Measurements from ENCODE around the gene FNDC7. TPM values are rescaled to one million over a fixed set of nuclear protein-coding genes. Genes with fewer than 3 reads are reported as not detected.

The FNDC7 gene
- total RNA-seq, 2 experiments from 2014 or later = 0.05 TPM; not detected in 1

GRCh38 chr1:108703939-108704338 is 8.8 kb upstream of the FNDC7 start:
- H3K9me3 Mint-ChIP-seq = no peaks in the 10 kb centered on the region
- DNase-seq = peak; percentile 28
- peak overlapping the region; percentile 92 for H3K27ac Mint-ChIP-seq
- ChIA-PET CTCF (interaction anchor here (1.3 to 5.2 kb wide), 4 partner anchors 10 to 144 kb away, joined by 4 to 38 read pairs (median 4); partner anchors contain the start of genes EEIG2 and PRPF38B), POLR2A (interaction anchor here (0.8 to 9.9 kb wide), 7 partner anchors 11 to 193 kb away, joined by 3 to 146 read pairs (median 10); partner anchors contain the start of genes HENMT1 and PRPF38B)
- peaks cover 61% of the 10 kb centered on the region for H3K4me1 Mint-ChIP-seq
- peaks cover 35% of the 10 kb centered on the region for H3K36me3 Mint-ChIP-seq (ENCODE audit: low read depth)
- H3K4me3 Mint-ChIP-seq = peak overlapping the region; percentile 63
- no peaks in the 10 kb centered on the region for H3K27me3 Mint-ChIP-seq

GRCh38 chr1:108704496-108704895 is 8.2 kb upstream of the FNDC7 start:
- Mint-ChIP-seq H3K4me3 (peak overlapping the region; percentile 63), H3K27me3 (no peaks in the 10 kb centered on the region), H3K27ac (peak overlapping the region; percentile 92), H3K9me3 (no peaks in the 10 kb centered on the region), H3K4me1 (peaks cover 60% of the 10 kb centered on the region), H3K36me3 (ENCODE audit: low read depth) (peaks cover 30% of the 10 kb centered on the region)
- DNase-seq = no peak
- POLR2A ChIA-PET = interaction anchor here (0.8 to 9.9 kb wide), 6 partner anchors 11 to 193 kb away, joined by 3 to 146 read pairs (median 12); partner anchors contain the start of genes HENMT1 and PRPF38B
- CTCF ChIA-PET = interaction anchor here (1.3 to 5.2 kb wide), 4 partner anchors 11 to 145 kb away, joined by 4 to 38 read pairs (median 4); partner anchors contain the start of genes EEIG2 and PRPF38B

GRCh38 chr1:108706643-108707042 is 6.1 kb upstream of the FNDC7 start:
- Mint-ChIP-seq H3K27me3 (no peaks in the 10 kb centered on the region), H3K27ac (no peak overlapping the region), H3K9me3 (no peaks in the 10 kb centered on the region), H3K36me3 (ENCODE audit: low read depth) (peaks cover 10% of the 10 kb centered on the region), H3K4me1 (peaks cover 52% of the 10 kb centered on the region), H3K4me3 (no peak overlapping the region)
- POLR2A ChIA-PET = interaction anchor here (5.6 to 9.9 kb wide), 2 partner anchors 14 to 60 kb away, joined by 35 to 146 read pairs; partner anchors contain the start of gene PRPF38B
- CTCF ChIA-PET = interaction anchor here (5.2 kb wide), 1 partner anchor 13 kb away, joined by 38 read pairs; the partner anchor contains the start of gene PRPF38B
- no peak for DNase-seq

GRCh38 chr1:108708691-108709660 is 3.7 kb upstream of the FNDC7 start:
- peak; percentile 70 for DNase-seq
- Mint-ChIP-seq H3K4me1 (peaks cover 33% of the 10 kb centered on the region), H3K36me3 (ENCODE audit: low read depth) (no peaks in the 10 kb centered on the region)

GRCh38 chr1:108715932-108716331 is 3.2 kb downstream of the FNDC7 start:
- H3K27ac Mint-ChIP-seq = no peak overlapping the region
- no peak overlapping the region for H3K4me3 Mint-ChIP-seq
- no peaks in the 10 kb centered on the region for H3K9me3 Mint-ChIP-seq
- DNase-seq = no peak
- H3K27me3 Mint-ChIP-seq = peaks cover 6% of the 10 kb centered on the region
- H3K4me1 Mint-ChIP-seq = no peaks in the 10 kb centered on the region
- CTCF ChIA-PET = no interaction called here
- no peaks in the 10 kb centered on the region for H3K36me3 Mint-ChIP-seq (ENCODE audit: low read depth)
- POLR2A ChIA-PET = interaction anchor here (1.6 kb wide), 1 partner anchor 15 kb away, joined by 4 read pairs; no protein-coding TSS in a partner anchor

More at GRCh38 chr1:108708691-108709660, 3.7 kb upstream of the FNDC7 start:
- ChIA-PET POLR2A (interaction anchor here (1.0 to 9.9 kb wide), 4 partner anchors 8 to 65 kb away, joined by 4 to 146 read pairs (median 4); partner anchors contain the start of genes HENMT1 and PRPF38B), CTCF (interaction anchor here (0.5 to 2.1 kb wide), 7 partner anchors 12 to 149 kb away, joined by 3 to 18 read pairs (median 5); partner anchors contain the start of genes EEIG2 and PRPF38B)
- Mint-ChIP-seq H3K27me3 (no peaks in the 10 kb centered on the region), H3K4me3 (no peak overlapping the region), H3K9me3 (no peaks in the 10 kb centered on the region), H3K27ac (no peak overlapping the region)

- H3K4me3 Mint-ChIP-seq = no peak overlapping the region
- H3K4me1 Mint-ChIP-seq = no peaks in the 10 kb centered on the region
- DNase-seq = no peak
- no peaks in the 10 kb centered on the region for H3K9me3 Mint-ChIP-seq
- ChIA-PET CTCF (interaction anchor here (0.6 kb wide), 1 partner anchor 56 kb away, joined by 3 read pairs; the partner anchor contains the start of gene HENMT1), POLR2A (interaction anchor here (0.7 to 1.6 kb wide), 2 partner anchors 8 to 15 kb away, joined by 4 read pairs; no protein-coding TSS in a partner anchor)
- H3K27ac Mint-ChIP-seq = no peak overlapping the region
- H3K36me3 Mint-ChIP-seq (ENCODE audit: low read depth) = no peaks in the 10 kb centered on the region
- H3K27me3 Mint-ChIP-seq = peaks cover 6% of the 10 kb centered on the region
Measured at GRCh38 chr1:108716437-108717230, 3.9 kb downstream of the FNDC7 start.

GRCh38 chr1:108717774-108718316 is 5.1 kb downstream of the FNDC7 start:
- H3K9me3 Mint-ChIP-seq = no peaks in the 10 kb centered on the region
- H3K27ac Mint-ChIP-seq = no peak overlapping the region
- no peak overlapping the region for H3K4me3 Mint-ChIP-seq
- H3K36me3 Mint-ChIP-seq (ENCODE audit: low read depth) = no peaks in the 10 kb centered on the region
- peaks cover 2% of the 10 kb centered on the region for H3K4me1 Mint-ChIP-seq
- ChIA-PET POLR2A (interaction anchor here (0.7 kb wide), 1 partner anchor 9 kb away, joined by 4 read pairs; no protein-coding TSS in a partner anchor), CTCF (no interaction called here)
- no peak for DNase-seq
- peaks cover 6% of the 10 kb centered on the region for H3K27me3 Mint-ChIP-seq

- H3K4me1 Mint-ChIP-seq = peaks cover 2% of the 10 kb centered on the region
- no peaks in the 10 kb centered on the region for H3K36me3 Mint-ChIP-seq (ENCODE audit: low read depth)
- no peaks in the 10 kb centered on the region for H3K9me3 Mint-ChIP-seq
- DNase-seq = no peak
- CTCF ChIA-PET = interaction anchor here (1.0 kb wide), 1 partner anchor 10 kb away, joined by 3 read pairs; no protein-coding TSS in a partner anchor
- H3K27me3 Mint-ChIP-seq = peaks cover 6% of the 10 kb centered on the region
- POLR2A ChIA-PET = no interaction called here
- no peak overlapping the region for H3K4me3 Mint-ChIP-seq
- H3K27ac Mint-ChIP-seq = no peak overlapping the region
Measured at GRCh38 chr1:108718927-108719655, 6.4 kb downstream of the FNDC7 start.

- Mint-ChIP-seq H3K27ac (no peak overlapping the region), H3K36me3 (ENCODE audit: low read depth) (no peaks in the 10 kb centered on the region), H3K9me3 (no peaks in the 10 kb centered on the region), H3K27me3 (peaks cover 6% of the 10 kb centered on the region), H3K4me1 (peaks cover 2% of the 10 kb centered on the region), H3K4me3 (no peak overlapping the region)
- ChIA-PET CTCF (interaction anchor here (0.9 kb wide), 1 partner anchor 10 kb away, joined by 3 read pairs; no protein-coding TSS in a partner anchor), POLR2A (no interaction called here)
- DNase-seq = no peak
Measured at GRCh38 chr1:108719656-108720435, 7.1 kb downstream of the FNDC7 start.

- POLR2A ChIA-PET = interaction anchor here (2.2 kb wide), 1 partner anchor 30 kb away, joined by 7 read pairs; the partner anchor contains the start of gene PRPF38B
- Mint-ChIP-seq H3K36me3 (ENCODE audit: low read depth) (no peaks in the 10 kb centered on the region), H3K4me1 (peaks cover 2% of the 10 kb centered on the region), H3K9me3 (no peaks in the 10 kb centered on the region), H3K27me3 (peaks cover 4% of the 10 kb centered on the region), H3K4me3 (no peak overlapping the region), H3K27ac (no peak overlapping the region)
- CTCF ChIA-PET = no interaction called here
- DNase-seq = no peak
Measured at GRCh38 chr1:108722292-108722691, 9.6 kb downstream of the FNDC7 start.

- no peak for DNase-seq
- ChIA-PET POLR2A (no interaction called here), CTCF (no interaction called here)
- Mint-ChIP-seq H3K27me3 (peaks cover 8% of the 10 kb centered on the region), H3K36me3 (ENCODE audit: low read depth) (no peaks in the 10 kb centered on the region), H3K27ac (no peak overlapping the region), H3K4me1 (peaks cover 2% of the 10 kb centered on the region), H3K9me3 (no peaks in the 10 kb centered on the region), H3K4me3 (no peak overlapping the region)
Measured at GRCh38 chr1:108725906-108726305, 13.2 kb downstream of the FNDC7 start.
